Activated T-helper 9 cell treated with anti-CD3 and anti-CD28 coated beads, Interleukin-2, amount 50 U/mL, for 16 hours (primary cell): Measurements from ENCODE around the gene PPFIA2.

Experiments used
- DNase-seq: peaks from one replicate; pipeline ENCODE4 v3.0.0-alpha.2; 2020; ENCODE audit warnings: low read depth

Gene PPFIA2

GRCh38 chr12:81347404-81347803, 411.7 kb downstream of the PPFIA2 start:
- DNase-seq = no peak

- no peak for DNase-seq
These were observed 418.2 kb downstream of the PPFIA2 start for GRCh38 chr12:81340910-81341309.

- no peak for DNase-seq
These were observed 420.1 kb downstream of the PPFIA2 start for GRCh38 chr12:81339071-81339470.

GRCh38 chr12:81337886-81338285, 421.3 kb downstream of the PPFIA2 start:
- no peak for DNase-seq

GRCh38 chr12:81333812-81334211, 425.3 kb downstream of the PPFIA2 start:
- no peak for DNase-seq

GRCh38 chr12:81332054-81332453, 427.1 kb downstream of the PPFIA2 start:
- no peak for DNase-seq

- DNase-seq = no peak
These were observed 428.7 kb downstream of the PPFIA2 start for GRCh38 chr12:81330480-81330879.

GRCh38 chr12:81329085-81329484, 430.1 kb downstream of the PPFIA2 start:
- DNase-seq = no peak

- DNase-seq = no peak
These were observed 431.7 kb downstream of the PPFIA2 start for GRCh38 chr12:81327425-81327824.

- no peak for DNase-seq
These were observed 434.1 kb downstream of the PPFIA2 start for GRCh38 chr12:81325086-81325485.

- DNase-seq = no peak
These were observed 444.1 kb downstream of the PPFIA2 start for GRCh38 chr12:81314903-81315531.

- no peak for DNase-seq
These were observed 455.2 kb downstream of the PPFIA2 start for GRCh38 chr12:81303935-81304334.

GRCh38 chr12:81300454-81300853, 458.7 kb downstream of the PPFIA2 start:
- DNase-seq = no peak

- DNase-seq = no peak
These were observed 461.5 kb downstream of the PPFIA2 start for GRCh38 chr12:81297601-81298000.

- no peak for DNase-seq
These were observed 462.4 kb downstream of the PPFIA2 start for GRCh38 chr12:81296556-81297305.

- no peak for DNase-seq
These were observed 463.9 kb downstream of the PPFIA2 start for GRCh38 chr12:81295251-81295650.

GRCh38 chr12:81294325-81295190, 464.6 kb downstream of the PPFIA2 start:
- DNase-seq = no peak

- DNase-seq = no peak
These were observed 470.5 kb downstream of the PPFIA2 start for GRCh38 chr12:81288651-81289050.

- no peak for DNase-seq
These were observed 475.0 kb downstream of the PPFIA2 start for GRCh38 chr12:81284137-81284536.

- DNase-seq = no peak
These were observed 484.3 kb downstream of the PPFIA2 start for GRCh38 chr12:81274637-81275529.

- no peak for DNase-seq
These were observed 488.8 kb downstream of the PPFIA2 start for GRCh38 chr12:81270385-81270784.

GRCh38 chr12:81263072-81263471, 496.1 kb downstream of the PPFIA2 start:
- DNase-seq = no peak
